NCI-H146 treated with DMSO at 0.1 percent for 48 hours (cell line): ENCODE results near the gene ADA.

Experiments used
- DNase-seq: peaks from one replicate; lab custom pipeline; 2025; ENCODE audit not compliant: unreplicated experiment; lab: John Stamatoyannopoulos, UW

The ADA gene

DNA sequence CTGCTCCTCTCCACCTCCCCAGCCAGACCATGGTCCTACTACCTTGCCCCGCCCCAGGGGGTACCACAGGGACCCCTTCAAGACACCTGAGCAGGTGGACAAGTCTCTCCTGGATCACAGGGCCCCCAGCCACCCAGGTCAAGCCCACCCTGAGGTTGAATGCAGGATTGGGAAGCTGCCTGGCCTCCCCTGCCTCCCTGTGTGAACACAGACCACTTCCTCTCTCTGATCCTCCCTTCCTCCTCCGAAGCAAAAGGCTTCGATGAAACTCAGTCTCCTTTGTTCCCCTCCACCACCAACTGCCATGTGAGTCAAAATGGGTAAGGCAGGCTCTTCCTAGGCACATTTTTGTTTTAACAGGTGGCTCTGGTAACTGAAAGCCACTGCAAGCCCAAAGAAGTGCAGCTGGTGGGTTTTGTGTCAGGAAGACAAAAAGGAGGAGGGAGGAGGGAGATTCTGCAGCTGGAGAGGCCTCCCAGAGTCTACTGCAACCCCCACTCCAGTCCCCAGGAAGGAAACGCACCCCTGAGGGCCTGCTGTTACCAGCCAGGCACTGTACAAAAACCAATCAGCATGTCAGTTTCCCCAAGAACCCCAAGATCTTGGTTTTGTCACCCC lies 5.4 kb downstream of the ADA start:
- DNase-seq, result peak; percentile 16

DNA sequence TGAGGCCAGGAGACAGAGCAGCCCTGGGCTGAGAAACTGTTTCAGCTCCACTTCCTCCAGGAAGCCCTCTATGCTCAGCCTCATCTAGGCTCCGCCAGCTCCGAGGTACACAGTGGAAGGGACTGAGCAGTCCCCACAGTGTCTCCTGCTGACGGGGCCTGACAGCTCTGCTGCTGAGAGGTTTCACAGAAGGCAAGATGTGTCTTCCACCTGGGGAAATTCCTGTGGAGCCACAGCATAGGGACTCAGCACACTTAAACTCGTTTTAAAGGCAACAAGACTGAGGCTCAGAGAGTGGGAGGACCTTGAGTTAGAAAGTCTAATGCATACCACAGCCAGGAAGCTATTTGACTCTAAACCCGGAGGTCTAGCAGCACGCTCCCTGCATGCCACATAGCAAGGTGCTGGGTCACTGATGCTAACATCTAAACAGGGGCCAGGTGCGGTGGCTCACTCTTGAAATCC lies 6.8 kb downstream of the ADA start:
- no peak for DNase-seq

DNA sequence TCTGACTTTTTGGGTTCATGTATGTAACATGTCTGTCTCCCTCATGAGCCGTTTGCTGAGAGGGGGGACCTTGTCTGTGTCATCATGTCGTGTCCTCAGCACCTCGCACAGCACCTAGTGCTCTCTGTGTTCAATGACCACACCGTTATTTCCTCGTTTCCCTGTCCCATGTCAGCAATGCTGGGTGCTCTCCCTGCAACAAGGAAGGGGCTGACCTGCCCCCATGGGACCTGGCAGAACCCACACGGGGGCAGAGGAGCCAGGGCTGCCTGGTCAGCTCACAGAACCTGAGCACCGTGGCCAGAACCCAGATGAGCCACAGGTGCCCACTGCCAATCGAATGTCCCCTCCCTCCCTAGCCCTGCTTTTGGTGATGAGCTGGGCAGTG lies 7.3 kb downstream of the ADA start:
- DNase-seq, result no peak

DNA sequence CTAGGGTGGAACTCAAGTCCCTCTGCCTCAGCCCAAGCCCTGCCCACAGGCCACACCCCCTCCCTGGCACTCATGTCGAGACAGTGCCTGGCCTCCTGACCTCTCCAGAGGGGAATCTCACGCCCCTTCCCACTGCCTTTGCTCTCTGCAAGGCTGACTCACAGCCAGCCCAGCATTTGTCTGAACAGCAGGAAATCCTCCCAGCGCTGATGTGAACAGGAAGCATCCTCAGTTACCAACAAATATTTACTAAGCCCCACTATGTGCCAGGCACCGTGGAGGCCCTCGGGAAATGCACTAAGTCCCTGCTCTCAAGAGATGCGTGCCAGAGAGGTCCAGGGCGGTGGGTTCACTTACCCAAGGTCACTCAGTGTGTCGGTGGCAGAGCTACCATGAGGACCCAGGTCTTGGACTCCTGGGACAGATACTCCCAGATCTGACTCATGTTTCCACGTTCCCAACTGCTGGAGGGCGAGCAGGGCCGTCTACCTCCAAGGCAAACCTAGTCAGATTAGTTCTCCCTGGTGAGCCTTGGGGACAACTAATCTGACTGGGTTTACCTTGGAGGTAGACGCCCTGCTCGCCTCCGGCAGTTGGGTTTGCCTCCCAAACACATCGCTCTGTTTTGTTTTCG lies 7.8 kb downstream of the ADA start:
- no peak for DNase-seq

DNA sequence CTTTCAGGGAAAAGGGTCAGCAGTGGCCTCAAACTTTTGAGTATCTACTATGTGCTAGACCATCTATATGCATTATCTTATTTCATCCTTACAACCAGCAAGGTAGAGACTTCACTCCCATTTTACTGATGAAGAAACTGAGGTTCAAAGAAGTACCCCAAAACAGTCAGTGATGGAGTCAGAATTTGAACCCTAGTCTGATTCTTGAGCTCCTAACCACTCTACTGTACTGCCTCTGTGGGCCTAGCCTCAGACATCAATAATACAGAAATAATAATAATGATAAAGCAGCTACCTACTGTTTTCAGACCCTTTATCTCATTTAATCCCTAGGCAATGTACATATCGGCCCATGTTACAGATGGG lies 8.4 kb downstream of the ADA start:
- no peak for DNase-seq

DNA sequence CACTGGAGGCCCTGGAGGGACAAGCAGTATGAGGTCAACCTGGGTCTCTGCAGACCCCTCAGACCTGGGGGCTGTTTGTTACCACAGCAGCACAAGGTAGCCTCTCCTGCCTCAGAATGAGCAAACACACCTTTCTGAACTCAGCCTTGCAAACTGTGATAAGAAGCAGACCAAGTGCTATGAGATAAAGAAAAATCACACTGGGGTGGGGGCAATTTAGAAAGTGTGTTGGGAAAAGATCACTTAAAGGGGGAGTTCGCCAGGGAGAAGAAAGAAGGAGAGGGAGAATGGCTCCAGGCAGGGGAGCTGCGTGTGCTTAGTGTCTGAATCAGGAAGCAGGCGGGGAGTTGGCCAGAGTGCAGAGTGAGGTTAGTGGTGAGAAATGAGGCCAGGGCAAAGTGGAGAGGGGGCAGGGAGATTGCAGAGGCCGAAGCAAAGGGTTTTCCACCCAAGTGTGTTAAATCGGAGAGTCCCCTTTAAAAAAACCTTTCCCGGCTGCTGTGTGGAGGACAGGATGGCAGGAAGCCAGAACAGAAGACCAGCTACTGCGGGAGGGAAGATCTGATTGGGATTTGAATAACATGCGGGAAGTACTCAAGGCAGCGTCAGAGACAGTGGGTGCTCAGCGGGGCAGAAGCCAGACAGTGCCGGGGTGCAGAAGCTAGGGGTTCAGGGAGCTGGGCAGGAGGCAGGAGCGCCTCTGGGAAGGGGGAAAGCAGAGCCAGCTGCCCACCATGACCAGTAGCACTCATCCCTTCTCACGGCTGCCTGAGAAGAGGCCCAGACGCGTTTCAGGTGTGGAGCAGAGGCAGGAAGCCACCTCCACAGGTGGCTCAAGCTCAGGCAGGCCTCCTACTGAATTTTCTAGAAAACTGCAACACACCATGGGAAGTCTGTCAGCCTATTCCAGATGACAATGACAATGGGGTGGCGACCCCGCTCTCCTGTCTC lies 9.0 kb downstream of the ADA start:
- DNase-seq, result peak; percentile 51

DNA sequence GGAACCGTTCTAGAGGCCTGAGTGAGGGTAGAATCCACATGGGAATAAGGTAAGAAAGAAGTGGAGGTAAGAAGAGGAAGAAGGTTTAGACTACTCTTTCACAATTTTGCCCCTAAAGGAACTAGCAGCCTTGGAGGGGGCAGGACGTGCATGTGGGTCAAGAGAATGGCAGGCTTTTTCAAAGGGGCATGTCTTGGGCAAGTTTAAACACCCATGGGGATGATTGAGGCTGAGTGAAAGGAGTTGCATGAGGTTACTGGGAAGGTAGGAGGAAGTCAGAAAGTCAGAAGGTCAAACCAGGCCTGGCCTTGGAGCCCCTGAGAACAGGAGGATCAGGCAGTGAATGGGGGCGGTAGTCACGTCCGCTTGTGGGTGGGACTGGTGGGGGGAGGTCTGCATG lies 10.2 kb downstream of the ADA start:
- DNase-seq, result no peak

DNA sequence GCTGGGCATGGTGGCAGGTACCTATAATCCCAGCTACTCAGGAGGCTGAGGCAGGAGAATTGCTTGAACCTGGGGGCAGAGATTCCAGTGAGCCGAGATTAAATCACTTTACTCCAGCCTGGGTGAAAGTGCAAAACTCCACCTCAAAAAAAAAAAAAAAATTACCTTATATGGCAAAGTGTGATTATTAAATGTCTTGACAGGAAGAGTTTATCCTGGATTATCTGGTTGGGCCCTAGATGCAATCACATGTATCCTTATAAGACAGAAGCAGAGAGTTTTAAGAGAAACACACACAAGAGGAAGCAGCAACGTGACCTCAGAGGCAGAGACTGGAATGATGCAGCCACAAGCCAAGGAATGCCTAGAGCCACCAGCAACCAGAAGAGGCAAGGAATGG lies 11.0 kb downstream of the ADA start:
- DNase-seq, result no peak

DNA sequence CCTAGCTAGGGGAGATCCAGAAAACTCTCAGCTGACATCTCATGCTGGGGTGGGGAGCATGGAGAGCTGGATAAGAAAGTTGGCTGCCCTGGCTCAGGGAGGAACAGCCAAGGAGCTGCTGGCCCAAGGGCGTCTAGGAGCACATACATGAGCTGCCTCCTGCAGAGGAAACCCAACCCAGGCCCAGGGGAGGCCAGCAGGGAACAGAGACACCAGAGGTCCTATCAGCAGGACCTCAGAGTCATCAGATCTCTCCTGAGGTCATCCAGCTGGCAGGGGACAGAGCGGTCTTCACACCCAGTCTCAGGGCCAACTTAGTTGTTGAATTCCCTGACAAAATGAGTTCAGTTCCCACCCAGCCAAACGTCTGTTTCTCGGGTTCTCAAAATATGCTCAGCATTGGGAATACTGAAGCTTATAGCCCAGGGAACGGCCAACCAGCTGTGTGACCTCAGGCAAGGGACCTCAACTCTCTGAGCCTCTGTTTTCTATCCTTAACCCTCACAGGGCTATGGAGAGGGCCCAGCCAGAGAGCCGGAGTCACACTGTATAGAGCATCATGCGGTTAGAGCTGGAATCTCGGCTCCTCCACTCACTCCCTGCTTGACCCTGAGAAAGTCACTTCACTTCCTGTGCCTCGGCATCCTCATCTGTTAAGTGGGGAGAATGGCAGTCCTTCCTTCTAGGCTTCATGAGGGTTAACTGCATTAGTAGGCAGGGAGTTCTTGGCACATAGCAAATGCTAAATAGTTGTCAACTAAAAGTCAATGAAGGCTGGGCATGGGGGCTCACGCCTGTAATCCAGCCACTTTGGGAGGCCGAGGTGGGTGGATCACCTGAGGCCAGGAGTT lies 13.8 kb downstream of the ADA start:
- no peak for DNase-seq

DNA sequence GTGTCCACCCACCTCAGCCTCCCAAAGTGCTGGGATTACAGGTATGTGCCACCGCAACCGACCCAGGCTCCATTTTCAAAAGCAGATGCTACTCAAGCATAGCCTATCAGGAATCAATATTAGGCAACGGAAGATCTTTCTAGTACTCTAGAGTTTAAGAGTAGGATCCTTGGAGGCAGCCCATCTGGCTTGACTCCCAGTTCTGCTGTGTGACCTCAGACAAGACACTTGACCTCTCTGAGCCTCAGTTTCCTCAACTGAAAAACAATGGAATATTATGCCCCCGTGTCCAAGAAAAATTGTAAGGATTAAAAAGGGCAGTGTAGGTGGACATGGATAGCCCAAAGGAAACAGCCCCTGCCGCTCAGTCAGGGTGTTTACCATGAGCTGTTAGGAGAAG lies 14.5 kb downstream of the ADA start:
- DNase-seq, result no peak

DNA sequence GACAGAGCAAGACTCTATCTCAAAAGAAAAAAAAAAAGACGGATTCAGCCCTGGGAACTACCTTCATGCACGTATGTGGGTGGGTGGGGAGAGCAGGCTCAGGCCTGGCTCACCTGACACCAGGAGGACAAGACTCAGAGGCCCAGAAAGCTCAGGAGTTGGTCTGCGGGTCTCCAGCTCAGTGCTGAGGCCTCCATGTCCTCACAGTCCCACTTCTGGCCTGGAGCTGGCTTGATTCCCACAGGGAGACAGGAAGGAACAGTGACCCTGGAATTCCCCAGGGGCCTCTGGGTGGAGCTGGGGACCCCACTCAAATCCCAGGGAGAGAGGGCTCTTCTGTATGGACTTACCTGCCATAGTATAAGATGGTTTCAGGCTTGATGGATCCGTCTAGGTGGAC lies 15.6 kb downstream of the ADA start:
- DNase-seq, result no peak

DNA sequence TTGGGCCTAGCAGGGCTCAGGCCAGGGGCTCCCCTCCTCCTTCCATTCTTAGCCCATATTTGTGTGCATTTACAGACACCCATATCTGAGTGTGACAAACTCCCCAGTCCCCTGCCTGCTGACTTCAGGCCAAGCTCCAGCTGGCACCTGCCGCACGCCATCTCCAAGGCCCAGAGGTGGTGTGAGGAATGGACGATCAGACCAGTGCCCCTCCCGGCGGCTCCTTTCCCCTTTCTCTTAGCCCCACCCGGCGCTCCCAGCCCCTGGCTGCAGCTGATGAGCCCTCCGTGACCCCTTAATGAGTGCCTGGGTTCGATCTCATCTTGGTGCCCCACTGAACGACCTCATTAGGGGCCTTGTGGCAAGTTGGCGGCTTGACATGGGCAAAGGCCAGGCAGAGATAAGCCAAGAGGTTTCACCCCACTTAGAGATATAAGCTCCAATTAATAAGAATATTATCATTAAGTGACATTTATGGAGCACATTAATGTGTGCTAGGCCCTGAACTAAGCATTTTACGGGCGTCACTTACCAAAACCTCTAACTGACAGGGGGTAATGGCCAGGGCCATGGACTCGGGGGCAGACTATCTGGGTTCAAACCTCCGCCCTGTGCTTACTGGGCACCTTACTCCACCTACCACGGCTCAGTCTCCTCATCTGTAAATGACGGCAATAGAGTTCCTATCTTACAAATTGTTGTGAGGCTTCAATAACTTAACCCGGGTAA lies 17.5 kb downstream of the ADA start:
- no peak for DNase-seq

DNA sequence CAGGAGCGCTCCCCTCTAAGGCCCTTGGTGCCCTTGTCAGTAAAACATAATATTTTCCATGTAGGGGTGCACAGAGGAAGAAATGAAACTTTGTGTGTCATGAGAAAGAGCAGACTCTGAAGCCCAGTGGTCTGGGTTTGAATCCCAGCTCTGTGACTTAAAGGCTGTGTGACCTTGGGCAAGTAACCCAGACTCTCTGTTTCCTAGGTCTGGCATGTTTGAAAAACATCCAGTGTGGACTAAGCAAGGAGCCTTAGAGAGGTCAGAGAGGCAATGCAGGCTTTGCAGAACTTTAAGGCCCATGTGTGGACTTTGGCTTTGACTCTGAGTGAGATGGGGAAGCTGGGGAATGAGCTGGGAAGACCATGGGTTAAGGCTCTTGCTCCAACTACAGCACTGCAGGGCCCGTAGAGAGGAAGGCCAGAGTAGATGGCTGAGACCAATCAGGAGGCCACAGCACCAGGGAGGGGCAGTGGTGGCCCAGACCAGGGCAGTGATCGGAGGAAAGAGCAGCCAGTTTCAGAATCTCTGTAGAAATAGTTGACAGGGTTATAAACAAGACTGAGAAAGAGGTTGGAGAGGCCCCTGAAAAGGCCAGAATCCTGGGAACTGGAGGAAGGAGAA lies 18.2 kb downstream of the ADA start:
- DNase-seq, result no peak

DNA sequence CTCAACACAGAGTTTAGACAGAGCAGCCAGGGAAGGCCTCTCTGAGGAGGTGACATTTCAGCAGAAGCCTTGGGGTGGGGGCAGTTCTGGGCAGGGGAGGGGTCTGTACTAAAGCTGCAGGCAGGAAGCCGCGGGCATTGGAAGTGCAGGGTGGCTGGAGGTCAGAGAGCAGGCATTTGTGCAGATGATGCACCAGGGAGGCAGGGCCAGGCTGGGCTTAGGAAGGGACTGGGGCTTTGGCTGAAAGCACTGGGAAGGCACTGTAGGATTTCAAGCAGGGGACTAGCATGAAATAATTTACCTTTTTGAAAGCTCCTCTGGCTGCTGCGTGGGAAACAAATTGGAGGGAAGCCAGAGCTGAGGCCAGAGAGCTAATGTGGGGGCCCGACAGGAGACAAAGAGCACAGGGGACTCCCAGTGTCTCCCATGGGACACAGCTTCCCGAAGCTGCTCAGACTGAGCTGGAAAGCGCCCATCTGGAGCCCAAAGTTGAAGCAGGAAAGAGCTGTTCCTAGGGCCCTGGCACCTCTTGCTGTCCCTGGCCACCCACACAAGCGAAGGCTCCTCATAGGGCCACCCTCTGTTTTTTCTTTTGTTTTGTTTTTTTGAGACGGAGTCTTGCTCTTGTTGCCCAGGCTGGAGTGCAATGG lies 19.3 kb downstream of the ADA start:
- no peak for DNase-seq

DNA sequence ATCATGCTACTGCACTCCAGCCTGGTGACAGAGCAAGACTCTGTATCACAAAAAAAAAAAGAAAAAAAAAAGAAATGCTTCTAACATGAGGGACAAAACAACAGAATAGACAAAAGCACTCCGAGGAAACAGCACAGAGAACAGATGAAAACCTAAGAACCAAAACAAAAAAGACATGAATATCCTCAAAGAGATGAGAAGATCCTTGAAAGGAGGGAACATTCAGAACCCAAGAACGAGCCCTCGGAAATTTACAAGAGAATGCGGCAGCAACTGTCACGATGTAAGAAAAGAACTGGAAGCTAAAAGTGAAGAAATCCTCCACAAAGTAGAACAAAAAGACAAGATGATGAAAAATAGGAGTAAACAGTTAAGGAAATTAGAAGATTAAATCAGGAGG lies 21.2 kb downstream of the ADA start:
- no peak for DNase-seq

DNA sequence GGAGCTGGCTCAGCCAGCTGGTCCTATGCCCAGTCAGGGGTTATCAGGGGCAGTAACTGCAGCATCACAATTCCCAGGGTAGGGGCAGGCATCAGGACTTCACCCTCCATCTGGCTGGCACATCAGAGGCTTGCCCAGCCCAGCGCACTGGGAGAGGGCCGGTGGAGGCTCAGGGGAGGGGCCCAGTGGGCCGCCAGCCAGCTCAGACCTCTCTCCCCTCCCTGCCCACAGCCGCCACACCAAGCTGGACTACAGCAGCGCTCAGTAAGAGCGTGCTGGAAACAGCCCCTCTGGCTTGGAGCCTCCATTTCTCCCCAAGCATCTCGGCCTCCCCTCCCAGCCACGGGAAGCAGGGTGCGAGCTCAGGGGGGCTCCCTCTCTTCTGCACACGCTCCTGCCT lies 22.0 kb downstream of the ADA start:
- DNase-seq, result no peak

DNA sequence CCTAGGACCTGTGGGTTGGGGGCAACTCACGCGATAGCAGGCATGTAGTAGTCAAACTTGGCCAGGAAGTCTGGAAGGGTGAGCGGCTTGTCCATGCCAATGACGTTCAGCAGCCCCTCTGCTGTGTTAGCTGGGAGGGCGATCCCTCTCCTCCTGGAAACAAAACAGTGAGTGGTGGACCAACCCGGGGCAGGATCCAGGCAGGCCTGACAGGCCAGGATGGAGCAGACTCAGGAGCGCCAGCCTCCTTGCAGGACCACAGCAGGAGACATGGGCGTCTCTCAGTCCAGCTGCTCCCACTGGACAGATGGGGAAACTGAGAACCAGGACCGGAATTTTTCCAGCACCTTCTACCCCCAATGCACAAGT lies 22.5 kb downstream of the ADA start:
- DNase-seq, result no peak

DNA sequence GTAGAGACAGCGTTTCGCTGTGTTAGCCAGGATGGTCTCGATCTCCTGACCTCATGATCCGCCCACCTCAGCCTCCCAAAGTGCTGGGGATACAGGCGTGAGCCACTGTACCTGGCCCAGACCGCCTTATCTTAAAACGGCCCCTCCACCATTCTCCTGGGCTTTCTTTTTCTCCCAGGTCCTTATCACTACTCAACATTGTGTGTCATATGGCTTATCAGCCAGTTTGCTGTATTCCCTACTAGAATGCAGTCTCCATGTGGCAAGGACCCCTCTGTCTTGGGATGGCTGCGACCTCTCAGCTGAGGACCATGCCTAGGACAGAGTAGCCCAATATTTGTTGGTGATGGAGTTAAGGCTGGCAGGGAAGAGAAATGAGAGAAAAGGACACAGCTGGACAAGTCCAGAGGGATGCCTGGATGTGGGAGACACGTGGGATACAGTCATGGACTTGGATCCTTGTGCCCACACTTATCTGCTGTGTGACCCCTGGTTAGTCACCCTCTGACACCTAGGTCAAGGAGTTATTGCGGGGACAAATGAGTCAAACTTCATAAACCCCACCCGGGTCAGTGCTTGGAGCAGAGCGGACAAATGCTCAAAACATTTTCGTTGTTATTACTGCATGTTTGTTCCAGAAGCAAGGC lies 24.0 kb downstream of the ADA start:
- no peak for DNase-seq

DNA sequence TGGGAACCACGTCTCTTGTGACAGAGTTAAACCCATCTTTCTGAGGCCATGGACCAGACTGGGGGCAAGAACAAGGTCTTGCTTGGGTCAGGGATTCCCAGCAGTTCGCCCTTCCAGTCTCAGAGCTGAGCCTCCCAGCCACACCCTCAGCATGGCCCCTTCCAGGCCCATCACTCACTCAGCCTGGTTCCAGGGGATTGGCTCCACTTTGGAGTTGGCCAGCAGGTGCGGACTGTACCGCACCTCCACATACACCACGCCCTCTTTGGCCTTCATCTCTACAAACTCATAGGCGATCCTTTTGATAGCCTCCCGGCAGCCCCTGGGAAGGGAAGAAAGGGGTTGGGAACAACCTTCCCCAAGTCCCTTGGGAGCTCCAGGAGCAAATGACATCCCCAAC lies 25.2 kb downstream of the ADA start:
- DNase-seq, result no peak
